Fibroblast of villous mesenchyme (primary cell): ENCODE measurements around the gene POLR1D. TPM values are rescaled to one million over a fixed set of nuclear protein-coding genes. Genes with fewer than 3 reads are reported as not detected.

ENCODE experiments used
- DNase-seq: peaks from one replicate; pipeline ENCODE4 v3.0.0-alpha.2; 2010; ENCODE audit warnings: low read depth
- H3K4me3 ChIP-seq: 2 replicates; pipeline ENCODE4 v1.5.1; 2011; ENCODE audit warnings: low read depth, mild to moderate bottlenecking, low read length
- CTCF ChIP-seq: IDR thresholded peaks from 2 replicates; pipeline ENCODE4 v1.5.1; 2012; ENCODE audit warnings: low read depth, mild to moderate bottlenecking, low read length; ENCODE audit not compliant: insufficient read depth
- total RNA-seq: library from RNA; depleted of rRNA; stranded (reverse); fragments of >200 nt; gene quantifications from 2 replicates; pipeline ENCODE4 v1.2.3, GENCODE V29; 2012

The POLR1D gene
- total RNA-seq, 1 donor, result 57.9 TPM

GRCh38 chr13:27636589-27637288 lies 15.0 kb downstream of the POLR1D start:
- no peak for DNase-seq
- TF ChIP-seq CTCF, result no peak
- H3K4me3 ChIP-seq, result no peak overlapping the region

- H3K4me3 ChIP-seq, result no peak overlapping the region
- no peak for DNase-seq
- no peak for TF ChIP-seq CTCF
Observed at GRCh38 chr13:27637289-27637626, 15.6 kb downstream of the POLR1D start.

- no peak for TF ChIP-seq CTCF
- no peak for DNase-seq
- no peak overlapping the region for H3K4me3 ChIP-seq
Observed at GRCh38 chr13:27638001-27638400, 16.3 kb downstream of the POLR1D start.

- DNase-seq, result peak; percentile 44
- TF ChIP-seq CTCF, result no peak
Observed at GRCh38 chr13:27638521-27638920, 16.8 kb downstream of the POLR1D start.

GRCh38 chr13:27639186-27639585 lies 17.5 kb downstream of the POLR1D start:
- no peak overlapping the region for H3K4me3 ChIP-seq
- no peak for DNase-seq
- TF ChIP-seq CTCF, result no peak

More at GRCh38 chr13:27638521-27638920, 16.8 kb downstream of the POLR1D start:
- H3K4me3 ChIP-seq, result no peak overlapping the region

- H3K4me3 ChIP-seq, result no peak overlapping the region
- TF ChIP-seq CTCF, result no peak
- no peak for DNase-seq
Observed at GRCh38 chr13:27641711-27642502, 20.2 kb downstream of the POLR1D start.
